ENCODE measurements around the gene TSPAN18. TPM values are rescaled to one million over a fixed set of nuclear protein-coding genes. Genes with fewer than 3 reads are reported as not detected.
A peak's percentile ranks its signal among the peaks of the same experiment; 100 is the strongest.

Gene TSPAN18
- total RNA-seq, 1 donor from 2014 or later, result 52.8 TPM

DNA sequence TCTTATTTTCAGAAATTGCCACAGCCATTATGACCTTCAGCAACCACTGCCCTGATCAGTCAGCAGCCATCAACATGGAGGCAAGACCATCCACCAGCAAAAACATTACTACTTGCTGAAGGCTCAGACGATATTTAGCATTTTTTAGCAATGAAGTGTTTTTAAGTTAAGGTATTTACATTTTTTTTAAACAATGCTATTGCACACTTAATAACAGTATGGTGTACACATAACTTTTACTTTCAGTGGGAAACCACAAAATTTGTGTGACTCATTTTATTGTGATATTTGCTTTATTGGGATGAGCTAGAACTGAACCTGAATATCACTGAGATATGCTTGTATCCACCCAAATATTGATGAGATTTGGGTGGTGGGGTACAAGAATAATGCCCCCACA lies 110.9 kb downstream of the TSPAN18 start:
- Mint-ChIP-seq H3K27ac (no peak overlapping the region), H3K4me1 (ENCODE audit: unreplicated experiment) (peaks cover 58% of the 10 kb centered on the region), H3K4me3 (no peak overlapping the region), H3K9me3 (peaks cover 4% of the 10 kb centered on the region), H3K27me3 (no peaks in the 10 kb centered on the region), H3K36me3 (peaks cover 12% of the 10 kb centered on the region)
- DNase-seq (ENCODE audit: extremely low spot score, unreplicated experiment), result no peak
- TF ChIP-seq, protein P1, sequence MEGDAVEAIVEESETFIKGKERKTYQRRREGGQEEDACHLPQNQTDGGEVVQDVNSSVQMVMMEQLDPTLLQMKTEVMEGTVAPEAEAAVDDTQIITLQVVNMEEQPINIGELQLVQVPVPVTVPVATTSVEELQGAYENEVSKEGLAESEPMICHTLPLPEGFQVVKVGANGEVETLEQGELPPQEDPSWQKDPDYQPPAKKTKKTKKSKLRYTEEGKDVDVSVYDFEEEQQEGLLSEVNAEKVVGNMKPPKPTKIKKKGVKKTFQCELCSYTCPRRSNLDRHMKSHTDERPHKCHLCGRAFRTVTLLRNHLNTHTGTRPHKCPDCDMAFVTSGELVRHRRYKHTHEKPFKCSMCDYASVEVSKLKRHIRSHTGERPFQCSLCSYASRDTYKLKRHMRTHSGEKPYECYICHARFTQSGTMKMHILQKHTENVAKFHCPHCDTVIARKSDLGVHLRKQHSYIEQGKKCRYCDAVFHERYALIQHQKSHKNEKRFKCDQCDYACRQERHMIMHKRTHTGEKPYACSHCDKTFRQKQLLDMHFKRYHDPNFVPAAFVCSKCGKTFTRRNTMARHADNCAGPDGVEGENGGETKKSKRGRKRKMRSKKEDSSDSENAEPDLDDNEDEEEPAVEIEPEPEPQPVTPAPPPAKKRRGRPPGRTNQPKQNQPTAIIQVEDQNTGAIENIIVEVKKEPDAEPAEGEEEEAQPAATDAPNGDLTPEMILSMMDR (conservative IDR thresholded peaks at IDR 0.05), result no peak

DNA sequence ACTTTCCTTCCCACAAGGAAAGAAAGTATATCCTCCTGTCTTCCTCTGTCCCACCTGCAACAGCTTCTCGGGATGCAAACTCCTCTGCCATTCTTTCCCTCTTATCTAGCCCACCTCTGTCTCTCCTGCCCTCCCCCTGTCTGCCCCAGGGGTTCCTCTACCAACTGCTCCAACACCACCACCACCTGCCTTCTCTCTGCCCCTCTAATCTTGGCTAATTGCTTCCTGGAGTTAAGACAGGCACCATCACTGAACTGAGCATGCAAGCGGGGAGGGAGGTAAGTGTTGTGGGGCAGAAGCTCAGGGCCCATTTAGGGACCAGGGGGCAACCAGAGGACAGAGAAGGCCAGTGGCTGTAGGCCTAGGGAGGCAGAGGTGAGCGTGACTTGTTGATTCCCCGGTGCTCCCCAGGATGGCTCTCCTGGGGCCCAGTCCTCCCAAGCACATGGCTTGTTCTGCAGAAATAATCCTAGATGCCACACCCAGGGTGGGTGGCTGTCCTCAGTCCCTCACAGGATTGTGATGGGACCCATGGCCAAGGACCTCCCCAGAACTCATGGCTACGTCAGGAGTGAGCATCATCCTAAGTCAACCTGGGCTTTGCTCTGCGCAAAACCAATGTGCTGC lies 112.8 kb downstream of the TSPAN18 start:
- H3K27ac Mint-ChIP-seq, result peak overlapping the region; percentile 51
- peaks cover 7% of the 10 kb centered on the region for H3K9me3 Mint-ChIP-seq
- peaks cover 41% of the 10 kb centered on the region for H3K4me1 Mint-ChIP-seq (ENCODE audit: unreplicated experiment)
- TF ChIP-seq, protein P1 (conservative IDR thresholded peaks at IDR 0.05), result no peak
- peak overlapping the region; percentile 3 for H3K4me3 Mint-ChIP-seq
- DNase-seq (ENCODE audit: extremely low spot score, unreplicated experiment), result no peak
- H3K36me3 Mint-ChIP-seq, result peaks cover 21% of the 10 kb centered on the region
- H3K27me3 Mint-ChIP-seq, result no peaks in the 10 kb centered on the region

DNA sequence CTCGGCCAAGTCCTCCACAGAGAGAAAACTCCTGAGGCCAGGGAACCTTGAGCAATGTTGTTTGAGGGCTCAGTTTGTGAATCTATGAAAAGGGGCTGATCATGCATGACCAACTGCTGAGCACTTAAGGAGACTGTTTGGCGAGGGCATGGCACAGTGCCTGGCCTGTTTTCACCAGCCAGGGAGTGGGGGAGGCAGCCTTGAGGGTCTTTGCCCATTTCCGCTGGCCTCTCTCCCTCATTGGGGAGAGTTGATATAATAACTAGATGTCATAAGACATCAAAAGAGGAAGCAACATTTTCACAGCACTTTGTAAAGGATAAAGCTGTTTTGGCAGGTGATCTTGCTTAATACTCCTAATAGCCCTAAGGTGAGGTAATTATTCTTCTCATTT lies 113.3 kb downstream of the TSPAN18 start:
- TF ChIP-seq, protein P1 (conservative IDR thresholded peaks at IDR 0.05), result no peak
- H3K9me3 Mint-ChIP-seq, result peaks cover 10% of the 10 kb centered on the region
- DNase-seq (ENCODE audit: extremely low spot score, unreplicated experiment), result no peak
- peaks cover 23% of the 10 kb centered on the region for H3K36me3 Mint-ChIP-seq
- no peaks in the 10 kb centered on the region for H3K27me3 Mint-ChIP-seq
- H3K4me3 Mint-ChIP-seq, result peak overlapping the region; percentile 9
- peak overlapping the region; percentile 51 for H3K27ac Mint-ChIP-seq
- peaks cover 36% of the 10 kb centered on the region for H3K4me1 Mint-ChIP-seq (ENCODE audit: unreplicated experiment)

DNA sequence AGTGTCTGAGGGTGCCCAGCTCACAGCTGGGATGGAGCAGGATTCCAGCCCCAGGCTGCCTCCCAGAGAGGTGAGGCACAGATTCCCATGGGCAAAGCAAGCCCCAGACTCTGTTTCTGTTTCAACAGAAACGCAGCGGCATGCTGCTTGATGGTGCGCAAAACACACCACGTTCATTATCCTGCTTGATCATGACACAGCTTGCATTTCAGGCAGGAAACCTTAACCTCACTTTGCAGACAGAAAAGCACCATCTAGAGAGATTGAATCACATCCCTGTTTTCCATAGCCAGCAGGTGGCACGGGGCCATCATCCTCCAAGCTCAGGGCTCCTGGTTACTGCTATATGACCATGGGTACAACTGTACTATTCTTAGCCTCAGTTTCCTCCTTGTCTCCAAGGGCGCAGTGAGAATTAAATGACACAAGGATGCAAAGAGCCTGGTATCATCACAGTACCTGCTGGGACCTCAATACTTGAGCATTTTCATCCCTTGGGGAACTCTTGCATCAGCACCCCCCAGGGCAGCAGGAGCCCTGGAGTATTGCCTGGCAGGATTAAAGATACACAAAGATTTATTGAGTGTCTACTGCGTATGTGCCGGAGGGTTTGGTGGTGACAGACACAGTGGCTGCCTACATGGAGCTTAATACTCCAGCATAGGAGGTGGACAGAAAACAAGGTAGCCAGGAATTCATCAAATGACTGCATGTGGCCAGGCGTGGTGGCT lies 113.9 kb downstream of the TSPAN18 start:
- Mint-ChIP-seq H3K27me3 (no peaks in the 10 kb centered on the region), H3K27ac (peak overlapping the region; percentile 51), H3K36me3 (peaks cover 27% of the 10 kb centered on the region), H3K4me3 (peak overlapping the region; percentile 9), H3K9me3 (peaks cover 10% of the 10 kb centered on the region), H3K4me1 (ENCODE audit: unreplicated experiment) (peaks cover 30% of the 10 kb centered on the region)
- no peak for DNase-seq (ENCODE audit: extremely low spot score, unreplicated experiment)
- TF ChIP-seq, protein P1 (conservative IDR thresholded peaks at IDR 0.05), result no peak

DNA sequence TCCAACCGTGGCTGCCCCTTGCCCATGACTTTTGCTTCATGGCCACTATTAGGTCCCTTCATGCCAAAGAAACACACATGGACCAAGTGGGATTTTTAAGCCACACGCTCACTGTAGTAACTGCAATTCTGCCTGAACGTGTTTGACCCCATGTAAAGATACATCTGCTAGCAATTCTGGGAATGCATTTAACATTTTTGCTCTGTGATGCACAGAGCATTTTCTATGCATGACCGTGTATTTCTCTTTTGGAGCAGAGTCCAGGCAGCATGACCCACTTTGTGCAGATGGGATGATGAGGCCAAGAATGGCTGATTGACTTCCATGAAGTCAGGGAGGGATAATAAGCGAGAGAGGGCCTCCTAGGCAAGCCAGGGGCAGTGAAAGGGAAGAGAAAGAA lies 115.5 kb downstream of the TSPAN18 start:
- TF ChIP-seq, protein P1 (conservative IDR thresholded peaks at IDR 0.05), result no peak
- Mint-ChIP-seq H3K27me3 (no peaks in the 10 kb centered on the region), H3K27ac (peak overlapping the region; percentile 74), H3K36me3 (peaks cover 33% of the 10 kb centered on the region), H3K9me3 (peaks cover 14% of the 10 kb centered on the region), H3K4me1 (ENCODE audit: unreplicated experiment) (peaks cover 23% of the 10 kb centered on the region), H3K4me3 (no peak overlapping the region)
- no peak for DNase-seq (ENCODE audit: extremely low spot score, unreplicated experiment)

All from type B pancreatic cell (in vitro differentiated cells).